22Rv1 (cell line): ENCODE results near the gene ALMS1.

Experiments
- ZFX ChIP-seq: fragments of 450-650 bp; IDR thresholded peaks from 2 replicates; pipeline ENCODE4 v1.6.1; 2017; ENCODE audit warnings: antibody characterized with exemption, borderline replicate concordance
- TF ChIP-seq, protein P1 (sequence below): fragments of 450-650 bp; IDR thresholded peaks from 2 replicates; pipeline ENCODE4 v1.5.1; 2017; ENCODE audit warnings: mild to moderate bottlenecking

DNA sequence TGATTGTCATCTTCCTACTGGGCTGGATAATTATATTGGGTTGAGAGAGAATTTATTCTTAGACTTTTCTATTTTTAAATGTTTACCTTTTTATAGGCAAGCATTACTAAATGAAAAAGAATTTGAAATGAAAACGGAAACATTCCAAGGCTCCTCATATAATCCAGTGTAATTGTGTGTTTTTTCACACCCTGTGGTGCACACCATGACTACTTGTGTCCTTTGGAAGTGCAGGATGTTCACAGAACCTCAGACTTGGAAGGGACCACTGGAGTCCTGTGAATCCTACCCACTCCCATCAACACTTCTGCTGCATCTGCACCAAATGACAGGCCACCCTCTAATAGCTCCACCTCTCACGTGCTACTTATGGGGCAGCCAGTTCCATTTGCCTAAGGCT lies 208.6 kb downstream of the ALMS1 start:
- TF ChIP-seq, protein P1, sequence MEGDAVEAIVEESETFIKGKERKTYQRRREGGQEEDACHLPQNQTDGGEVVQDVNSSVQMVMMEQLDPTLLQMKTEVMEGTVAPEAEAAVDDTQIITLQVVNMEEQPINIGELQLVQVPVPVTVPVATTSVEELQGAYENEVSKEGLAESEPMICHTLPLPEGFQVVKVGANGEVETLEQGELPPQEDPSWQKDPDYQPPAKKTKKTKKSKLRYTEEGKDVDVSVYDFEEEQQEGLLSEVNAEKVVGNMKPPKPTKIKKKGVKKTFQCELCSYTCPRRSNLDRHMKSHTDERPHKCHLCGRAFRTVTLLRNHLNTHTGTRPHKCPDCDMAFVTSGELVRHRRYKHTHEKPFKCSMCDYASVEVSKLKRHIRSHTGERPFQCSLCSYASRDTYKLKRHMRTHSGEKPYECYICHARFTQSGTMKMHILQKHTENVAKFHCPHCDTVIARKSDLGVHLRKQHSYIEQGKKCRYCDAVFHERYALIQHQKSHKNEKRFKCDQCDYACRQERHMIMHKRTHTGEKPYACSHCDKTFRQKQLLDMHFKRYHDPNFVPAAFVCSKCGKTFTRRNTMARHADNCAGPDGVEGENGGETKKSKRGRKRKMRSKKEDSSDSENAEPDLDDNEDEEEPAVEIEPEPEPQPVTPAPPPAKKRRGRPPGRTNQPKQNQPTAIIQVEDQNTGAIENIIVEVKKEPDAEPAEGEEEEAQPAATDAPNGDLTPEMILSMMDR = no peak
- no peak for TF ChIP-seq ZFX
